OCI-LY7 (cell line): ENCODE results near the gene OSBPL1A. TPM values are rescaled to one million over a fixed set of nuclear protein-coding genes. Genes with fewer than 3 reads are reported as not detected.

ENCODE experiments used
- BruUV-seq: library from RNA; stranded (reverse); fragments of 400-500 nt; replicated peaks from 2 replicates; lab custom pipeline; 2021; lab: Mats Ljungman, UMichigan
- CTCF ChIA-PET: fragments of 300-600 bp; sonication (Branson Sonifier 250); formaldehyde crosslinking; loops from one replicate; lab custom pipeline; 2022; ENCODE audit warnings: antibody characterized with exemption; ENCODE audit not compliant: unreplicated experiment; lab: Charles Lee
- POLR2A ChIA-PET: fragments of 300-600 bp; sonication (Branson Sonifier 250); formaldehyde crosslinking; loops from one replicate; lab custom pipeline; 2022; ENCODE audit warnings: antibody characterized with exemption; lab: Charles Lee
- DNase-seq: peaks from one replicate; pipeline ENCODE4 v3.0.0-alpha.2; 2015; ENCODE audit warnings: low spot score
- H2AFZ ChIP-seq: fragments of 200-600 bp; sonication (generic), shearing (Covaris generic); 2 replicates; pipeline ENCODE4 v1.6.1; 2014; ENCODE audit warnings: mild to moderate bottlenecking, antibody characterized with exemption, low read length, moderate library complexity
- H3K27ac ChIP-seq: fragments of 200-600 bp; sonication (generic); 2 replicates; pipeline ENCODE4 v1.5.1; 2014; ENCODE audit warnings: mixed run types, low read depth, mild to moderate bottlenecking, moderate library complexity, low read length, inconsistent platforms; ENCODE audit not compliant: poor library complexity, severe bottlenecking
- H3K36me3 ChIP-seq: fragments of 200-600 bp; sonication (generic); 2 replicates; pipeline ENCODE4 v1.6.1; 2014; ENCODE audit warnings: mild to moderate bottlenecking, antibody characterized with exemption, low read length, moderate library complexity, mixed read lengths; ENCODE audit not compliant: insufficient read depth
- H3K4me1 ChIP-seq: fragments of 200-600 bp; sonication (generic); 2 replicates; pipeline ENCODE4 v1.5.1; 2014; ENCODE audit warnings: mild to moderate bottlenecking, low read length; ENCODE audit not compliant: insufficient read depth, poor library complexity, severe bottlenecking
- H3K4me2 ChIP-seq: fragments of 200-600 bp; sonication (generic); 2 replicates; pipeline ENCODE4 v1.6.1; 2014; ENCODE audit warnings: mild to moderate bottlenecking, low read length
- H3K4me3 ChIP-seq: fragments of 200-600 bp; sonication (generic); 2 replicates; pipeline ENCODE4 v1.5.1; 2014; ENCODE audit warnings: mild to moderate bottlenecking, low read depth, low read length; ENCODE audit not compliant: poor library complexity, severe bottlenecking
- H3K79me2 ChIP-seq: fragments of 200-600 bp; sonication (generic); 2 replicates; pipeline ENCODE4 v1.6.1; 2016; ENCODE audit warnings: low read depth, mild to moderate bottlenecking, low read length, moderate library complexity, mixed read lengths; ENCODE audit not compliant: insufficient read depth
- H3K9me2 ChIP-seq: fragments of 200-600 bp; sonication (generic); 2 replicates; pipeline ENCODE4 v1.6.1; 2016; ENCODE audit warnings: mild to moderate bottlenecking, low read length, mixed read lengths; ENCODE audit not compliant: insufficient read depth
- H3K9me3 ChIP-seq: fragments of 200-600 bp; sonication (generic); 2 replicates; pipeline ENCODE4 v1.6.1; 2014; ENCODE audit warnings: mild to moderate bottlenecking, mixed run types, low read length, mixed read lengths
- H4K20me1 ChIP-seq: fragments of 200-600 bp; sonication (generic); 2 replicates; pipeline ENCODE4 v1.6.1; 2014; ENCODE audit warnings: mild to moderate bottlenecking, antibody characterized with exemption, low read length, moderate library complexity, mixed read lengths; ENCODE audit not compliant: insufficient read depth
- CTCF ChIP-seq: fragments of 200-600 bp; sonication (generic); conservative IDR thresholded peaks from 2 replicates; pipeline ENCODE4 v1.5.1; 2014; ENCODE audit warnings: mild to moderate bottlenecking, antibody characterized with exemption, low read length, moderate library complexity, mixed read lengths
- EZH2phosphoT487 ChIP-seq: fragments of 200-600 bp; sonication (generic); IDR thresholded peaks from 2 replicates; pipeline ENCODE4 v1.6.1; 2018; ENCODE audit warnings: low read depth, borderline replicate concordance, mild to moderate bottlenecking, mixed run types, antibody characterized with exemption, low read length, moderate library complexity, mixed read lengths
- intact Hi-C: fragments of 100-400 bp; cut with micrococcal nuclease; formaldehyde crosslinking; loops from one replicate; pipeline ENCODE4 v1.10.0; 2022; ENCODE audit not compliant: unreplicated experiment
- total RNA-seq, 2 experiments: library from RNA; depleted of rRNA in 1 of 2; stranded (reverse); fragments of >200 nt in 1 of 2; shearing (Covaris generic) in 1 of 2; gene quantifications; 2 replicates each; pipeline ENCODE4 v1.2.3, GENCODE V29; 2014 to 2022

The OSBPL1A gene
- total RNA-seq, 2 experiments from 2014 or later = 0.06 to 0.59 TPM

GRCh38 chr18:24197412-24197811, 200.2 kb downstream of the OSBPL1A start:
- DNase-seq = no peak
- intact Hi-C loops = no loop called here
- Histone ChIP-seq H3K4me3 (no peak overlapping the region), H3K36me3 (no peaks in the 10 kb centered on the region), H3K9me2 (no peaks in the 10 kb centered on the region), H3K79me2 (no peaks in the 10 kb centered on the region), H3K4me2 (no peak overlapping the region), H2AFZ (no peak overlapping the region), H3K9me3 (no peaks in the 10 kb centered on the region), H3K27ac (no peak overlapping the region), H3K4me1 (no peaks in the 10 kb centered on the region), H4K20me1 (no peaks in the 10 kb centered on the region)
- no TSS peak for BruUV-seq
- ChIA-PET CTCF (no interaction called here), POLR2A (no interaction called here)
- no peak for TF ChIP-seq EZH2phosphoT487
- TF ChIP-seq CTCF = no peak

- H3K4me2 ChIP-seq = no peak overlapping the region
- DNase-seq = no peak
- CTCF ChIA-PET = no interaction called here
- no peaks in the 10 kb centered on the region for H3K4me1 ChIP-seq
- TF ChIP-seq EZH2phosphoT487 (no peak), CTCF (no peak)
- intact Hi-C loops = no loop called here
- H2AFZ ChIP-seq = no peak overlapping the region
- POLR2A ChIA-PET = no interaction called here
- no peaks in the 10 kb centered on the region for H3K9me3 ChIP-seq
- no peaks in the 10 kb centered on the region for H3K79me2 ChIP-seq
- no TSS peak for BruUV-seq
- no peaks in the 10 kb centered on the region for H3K36me3 ChIP-seq
- no peaks in the 10 kb centered on the region for H3K9me2 ChIP-seq
- H3K4me3 ChIP-seq = no peak overlapping the region
- no peak overlapping the region for H3K27ac ChIP-seq
- H4K20me1 ChIP-seq = no peaks in the 10 kb centered on the region
Observed at GRCh38 chr18:24196764-24197163, 200.9 kb downstream of the OSBPL1A start.

- no peak overlapping the region for H2AFZ ChIP-seq
- H3K4me2 ChIP-seq = no peak overlapping the region
- H3K4me3 ChIP-seq = no peak overlapping the region
- H3K27ac ChIP-seq = no peak overlapping the region
- H3K4me1 ChIP-seq = no peaks in the 10 kb centered on the region
- H3K9me2 ChIP-seq = no peaks in the 10 kb centered on the region
- intact Hi-C loops = no loop called here
- ChIA-PET CTCF (no interaction called here), POLR2A (interaction anchor here (0.7 kb wide), 1 partner anchor 113 kb away, joined by 3 read pairs; no protein-coding TSS in a partner anchor)
- H3K36me3 ChIP-seq = no peaks in the 10 kb centered on the region
- H3K79me2 ChIP-seq = no peaks in the 10 kb centered on the region
- BruUV-seq = no TSS peak
- TF ChIP-seq CTCF = no peak
- no peak for TF ChIP-seq EZH2phosphoT487
- H4K20me1 ChIP-seq = no peaks in the 10 kb centered on the region
- no peaks in the 10 kb centered on the region for H3K9me3 ChIP-seq
- no peak for DNase-seq
Observed at GRCh38 chr18:24195296-24196053, 202.1 kb downstream of the OSBPL1A start.
